ENCODE results near the gene TUT7.

GRCh38 chr9:86282979-86283535, 71.2 kb downstream of the TUT7 start:
- no peak for TF ChIP-seq CTCF (IDR thresholded peaks at IDR 0.05)
- TF ChIP-seq ELF4 (CRISPR knock-in tag; IDR thresholded peaks at IDR 0.05; ENCODE audit: low read depth): no peak
- no peak for TF ChIP-seq CREM (CRISPR knock-in tag; IDR thresholded peaks at IDR 0.05)
- TF ChIP-seq JUN (CRISPR knock-in tag; IDR thresholded peaks at IDR 0.05): no peak
- TF ChIP-seq ATF1 (CRISPR knock-in tag; IDR thresholded peaks at IDR 0.05): no peak
- no peak for TF ChIP-seq RELA (CRISPR knock-in tag; IDR thresholded peaks at IDR 0.05; ENCODE audit: borderline replicate concordance)
- no peak for TF ChIP-seq ZNF138 (CRISPR knock-in tag; conservative IDR thresholded peaks at IDR 0.05)
- no peak for TF ChIP-seq HMGXB4 (CRISPR knock-in tag; IDR thresholded peaks at IDR 0.05)
- TF ChIP-seq NFYB (CRISPR knock-in tag; conservative IDR thresholded peaks at IDR 0.05; ENCODE audit: low read depth): no peak
